Activated naive CD4-positive, alpha-beta T cell treated with anti-CD3 and anti-CD28 coated beads, Interleukin-2, amount 50 U/mL, for 16 hours (primary cell): ENCODE measurements around the gene ILF2.

ENCODE experiments used
- DNase-seq: peaks from one replicate; pipeline ENCODE4 v3.0.0-alpha.2; 2020

Gene ILF2

GRCh38 chr1:153626904-153627714 is 43.7 kb downstream of the ILF2 start, which contains the start of gene S100A13:
TSS of gene S100A13 (minus strand) at chr1:153627505. CDS start at chr1:153626472, 1,033 bp downstream.
- no peak for DNase-seq

- DNase-seq: no peak
These were observed 44.3 kb downstream of the ILF2 start for GRCh38 chr1:153626477-153626903.

- DNase-seq: no peak
These were observed 45.7 kb downstream of the ILF2 start for GRCh38 chr1:153624965-153625611.

- DNase-seq: no peak
These were observed 47.7 kb downstream of the ILF2 start for GRCh38 chr1:153623101-153623500.

- DNase-seq: no peak
These were observed 51.6 kb downstream of the ILF2 start for GRCh38 chr1:153619171-153619570.

GRCh38 chr1:153617663-153618062 is 53.1 kb downstream of the ILF2 start:
- peak; percentile 67 for DNase-seq

GRCh38 chr1:153616917-153617311 is 53.9 kb downstream of the ILF2 start:
- no peak for DNase-seq

GRCh38 chr1:153616144-153616916 is 54.5 kb downstream of the ILF2 start, which contains the start of gene S100A14:
TSS of gene S100A14 (minus strand) at chr1:153616325. CDS start at chr1:153615858, 467 bp downstream.
- no peak for DNase-seq

- DNase-seq: no peak
These were observed 55.4 kb downstream of the ILF2 start for GRCh38 chr1:153615406-153615805.

- no peak for DNase-seq
These were observed 55.9 kb downstream of the ILF2 start for GRCh38 chr1:153614906-153615305.

- no peak for DNase-seq
These were observed 56.4 kb downstream of the ILF2 start for GRCh38 chr1:153614189-153614900.

GRCh38 chr1:153613406-153613805 is 57.4 kb downstream of the ILF2 start:
- no peak for DNase-seq

- DNase-seq: no peak
These were observed 58.0 kb downstream of the ILF2 start, which contains the start of gene S100A16 for GRCh38 chr1:153612755-153613331. TSS of gene S100A16 (minus strand) at chr1:153613137. CDS start at chr1:153608151, 4,986 bp downstream.

- DNase-seq: no peak
These were observed 58.6 kb downstream of the ILF2 start for GRCh38 chr1:153612111-153612754.
